Mammary epithelial cell (primary cell): ENCODE results near the gene RGS5.

Source experiments
- EZH2 ChIP-seq: IDR thresholded peaks from 2 replicates; pipeline ENCODE4 v1.6.1; 2012; ENCODE audit warnings: low read length, inconsistent platforms, borderline replicate concordance
- TF ChIP-seq, protein P1 (sequence below), 2 donors: IDR thresholded peaks in 1 of 2; conservative IDR thresholded peaks in 1 of 2; 2 replicates each; pipeline ENCODE4 v1.5.1; 2011 to 2012; ENCODE audit warnings: inconsistent platforms in 2 of 2, low read length in 2 of 2, mild to moderate bottlenecking in 2 of 2, control low read depth in 1 of 2, low read depth in 1 of 2; ENCODE audit not compliant: insufficient read depth in 1 of 2; ENCODE audit errors: extremely low read depth in 1 of 2

DNA sequence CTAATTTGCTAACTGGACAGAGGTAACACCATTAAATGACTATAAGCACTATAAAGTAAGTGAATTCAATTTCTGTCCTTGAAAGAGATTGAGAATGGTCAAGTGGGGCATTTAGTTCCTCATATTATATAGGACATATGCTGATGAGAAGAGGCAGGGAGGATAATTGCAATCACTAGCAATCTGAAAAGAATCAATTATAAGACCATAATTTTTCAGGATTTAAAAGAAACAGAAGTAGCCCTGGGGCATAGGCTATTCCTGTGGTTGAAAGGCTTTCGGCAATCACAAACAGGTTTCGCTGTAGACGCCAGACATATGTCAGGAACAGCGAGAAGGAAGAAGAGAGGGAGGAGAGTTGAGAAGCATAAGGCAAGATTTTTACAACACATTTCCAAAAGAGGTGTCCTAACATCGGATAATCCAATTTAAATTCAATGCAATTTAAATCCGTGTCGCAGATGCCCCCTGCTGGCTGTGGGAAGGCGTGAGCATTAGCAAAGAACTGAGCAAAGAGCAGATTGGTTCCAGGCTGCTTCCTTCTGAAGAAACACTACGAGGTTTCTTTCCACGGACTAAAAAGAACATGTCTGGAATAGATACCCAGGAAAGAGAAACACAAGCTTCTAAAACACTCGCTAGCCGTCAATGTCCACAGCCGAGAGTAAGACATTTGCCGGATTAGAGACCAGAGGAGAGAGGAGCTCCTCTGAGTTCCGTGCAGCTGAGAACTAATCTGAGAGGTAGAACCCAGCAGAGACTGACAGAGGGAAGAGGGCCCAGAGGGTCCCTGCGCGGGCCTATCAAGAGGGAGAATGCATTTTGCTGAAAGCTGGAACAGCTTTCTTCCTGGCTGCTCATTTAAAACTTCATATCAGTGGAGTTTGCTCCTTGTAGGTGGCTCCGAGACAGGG is 27.9 kb downstream of the RGS5 start:
- TF ChIP-seq, protein P1, sequence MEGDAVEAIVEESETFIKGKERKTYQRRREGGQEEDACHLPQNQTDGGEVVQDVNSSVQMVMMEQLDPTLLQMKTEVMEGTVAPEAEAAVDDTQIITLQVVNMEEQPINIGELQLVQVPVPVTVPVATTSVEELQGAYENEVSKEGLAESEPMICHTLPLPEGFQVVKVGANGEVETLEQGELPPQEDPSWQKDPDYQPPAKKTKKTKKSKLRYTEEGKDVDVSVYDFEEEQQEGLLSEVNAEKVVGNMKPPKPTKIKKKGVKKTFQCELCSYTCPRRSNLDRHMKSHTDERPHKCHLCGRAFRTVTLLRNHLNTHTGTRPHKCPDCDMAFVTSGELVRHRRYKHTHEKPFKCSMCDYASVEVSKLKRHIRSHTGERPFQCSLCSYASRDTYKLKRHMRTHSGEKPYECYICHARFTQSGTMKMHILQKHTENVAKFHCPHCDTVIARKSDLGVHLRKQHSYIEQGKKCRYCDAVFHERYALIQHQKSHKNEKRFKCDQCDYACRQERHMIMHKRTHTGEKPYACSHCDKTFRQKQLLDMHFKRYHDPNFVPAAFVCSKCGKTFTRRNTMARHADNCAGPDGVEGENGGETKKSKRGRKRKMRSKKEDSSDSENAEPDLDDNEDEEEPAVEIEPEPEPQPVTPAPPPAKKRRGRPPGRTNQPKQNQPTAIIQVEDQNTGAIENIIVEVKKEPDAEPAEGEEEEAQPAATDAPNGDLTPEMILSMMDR (conservative IDR thresholded peaks at IDR 0.05 in 1 of 2, IDR thresholded peaks at IDR 0.05 in 1 of 2; ENCODE audit: extremely low read depth in 1 of 2, insufficient read depth in 1 of 2, low read depth in 1 of 2, low read length in 2 of 2): peak; percentile 78 to 92
- no peak for TF ChIP-seq EZH2
